Measurements from ENCODE around the gene MAD1L1. TPM values are rescaled to one million over a fixed set of nuclear protein-coding genes. Genes with fewer than 3 reads are reported as not detected.

The MAD1L1 gene
- total RNA-seq, 1 donor from 2014 or later: 54.0 TPM

- Mint-ChIP-seq H3K4me1 (no peaks in the 10 kb centered on the region), H3K36me3 (ENCODE audit: low read depth) (peaks cover 9% of the 10 kb centered on the region), H3K27me3 (no peaks in the 10 kb centered on the region), H3K4me3 (no peak overlapping the region), H3K27ac (no peak overlapping the region), H3K9me3 (no peaks in the 10 kb centered on the region)
- no peak for DNase-seq
- intact Hi-C loops (cut with micrococcal nuclease): no loop called here
Measured at GRCh38 chr7:2202361-2202761, 30.4 kb downstream of the MAD1L1 start.

GRCh38 chr7:2201686-2202360 is 30.9 kb downstream of the MAD1L1 start:
- Mint-ChIP-seq H3K27me3 (no peaks in the 10 kb centered on the region), H3K27ac (no peak overlapping the region), H3K9me3 (no peaks in the 10 kb centered on the region), H3K4me3 (no peak overlapping the region), H3K4me1 (no peaks in the 10 kb centered on the region), H3K36me3 (ENCODE audit: low read depth) (peaks cover 13% of the 10 kb centered on the region)
- DNase-seq: no peak
- intact Hi-C loops (cut with micrococcal nuclease): no loop called here

- Mint-ChIP-seq H3K9me3 (no peaks in the 10 kb centered on the region), H3K36me3 (ENCODE audit: low read depth) (peaks cover 18% of the 10 kb centered on the region), H3K27ac (no peak overlapping the region), H3K4me3 (no peak overlapping the region), H3K4me1 (no peaks in the 10 kb centered on the region), H3K27me3 (no peaks in the 10 kb centered on the region)
- no peak for DNase-seq
- intact Hi-C loops (cut with micrococcal nuclease): no loop called here
Measured at GRCh38 chr7:2201128-2201527, 31.6 kb downstream of the MAD1L1 start.

- Mint-ChIP-seq H3K27ac (no peak overlapping the region), H3K4me1 (no peaks in the 10 kb centered on the region), H3K9me3 (no peaks in the 10 kb centered on the region), H3K27me3 (no peaks in the 10 kb centered on the region), H3K4me3 (no peak overlapping the region), H3K36me3 (ENCODE audit: low read depth) (peaks cover 24% of the 10 kb centered on the region)
- intact Hi-C loops (cut with micrococcal nuclease): no loop called here
- DNase-seq: no peak
Measured at GRCh38 chr7:2200584-2200980, 32.2 kb downstream of the MAD1L1 start.

GRCh38 chr7:2199956-2200583 is 32.7 kb downstream of the MAD1L1 start:
- no peak overlapping the region for H3K4me3 Mint-ChIP-seq
- no peaks in the 10 kb centered on the region for H3K4me1 Mint-ChIP-seq
- no peak overlapping the region for H3K27ac Mint-ChIP-seq
- H3K27me3 Mint-ChIP-seq: no peaks in the 10 kb centered on the region
- intact Hi-C loops (cut with micrococcal nuclease): no loop called here
- no peak for DNase-seq
- peaks cover 29% of the 10 kb centered on the region for H3K36me3 Mint-ChIP-seq (ENCODE audit: low read depth)
- H3K9me3 Mint-ChIP-seq: no peaks in the 10 kb centered on the region

- no peak overlapping the region for H3K4me3 Mint-ChIP-seq
- no peak for DNase-seq
- no peaks in the 10 kb centered on the region for H3K27me3 Mint-ChIP-seq
- no peaks in the 10 kb centered on the region for H3K4me1 Mint-ChIP-seq
- H3K9me3 Mint-ChIP-seq: no peaks in the 10 kb centered on the region
- no peak overlapping the region for H3K27ac Mint-ChIP-seq
- H3K36me3 Mint-ChIP-seq (ENCODE audit: low read depth): peaks cover 30% of the 10 kb centered on the region
- intact Hi-C loops (cut with micrococcal nuclease): no loop called here
Measured at GRCh38 chr7:2199528-2199927, 33.2 kb downstream of the MAD1L1 start.

GRCh38 chr7:2198760-2199159 is 34.0 kb downstream of the MAD1L1 start:
- no peak for DNase-seq
- Mint-ChIP-seq H3K36me3 (ENCODE audit: low read depth) (peaks cover 34% of the 10 kb centered on the region), H3K4me1 (no peaks in the 10 kb centered on the region), H3K27ac (no peak overlapping the region), H3K27me3 (no peaks in the 10 kb centered on the region), H3K4me3 (no peak overlapping the region), H3K9me3 (no peaks in the 10 kb centered on the region)
- intact Hi-C loops (cut with micrococcal nuclease): no loop called here

- H3K27ac Mint-ChIP-seq: no peak overlapping the region
- H3K4me3 Mint-ChIP-seq: no peak overlapping the region
- peaks cover 36% of the 10 kb centered on the region for H3K36me3 Mint-ChIP-seq (ENCODE audit: low read depth)
- no peaks in the 10 kb centered on the region for H3K27me3 Mint-ChIP-seq
- DNase-seq: no peak
- H3K4me1 Mint-ChIP-seq: no peaks in the 10 kb centered on the region
- intact Hi-C loops (cut with micrococcal nuclease): no loop called here
- H3K9me3 Mint-ChIP-seq: no peaks in the 10 kb centered on the region
Measured at GRCh38 chr7:2198206-2198605, 34.5 kb downstream of the MAD1L1 start.

- Mint-ChIP-seq H3K4me3 (no peak overlapping the region), H3K9me3 (no peaks in the 10 kb centered on the region), H3K27ac (no peak overlapping the region), H3K36me3 (ENCODE audit: low read depth) (peaks cover 36% of the 10 kb centered on the region), H3K27me3 (no peaks in the 10 kb centered on the region), H3K4me1 (no peaks in the 10 kb centered on the region)
- no peak for DNase-seq
- intact Hi-C loops (cut with micrococcal nuclease): no loop called here
Measured at GRCh38 chr7:2197436-2198155, 35.1 kb downstream of the MAD1L1 start.

GRCh38 chr7:2196381-2197378 is 36.1 kb downstream of the MAD1L1 start:
- intact Hi-C loops (cut with micrococcal nuclease): no loop called here
- Mint-ChIP-seq H3K27ac (no peak overlapping the region), H3K9me3 (no peaks in the 10 kb centered on the region), H3K36me3 (ENCODE audit: low read depth) (peaks cover 39% of the 10 kb centered on the region), H3K4me3 (no peak overlapping the region), H3K27me3 (no peaks in the 10 kb centered on the region), H3K4me1 (no peaks in the 10 kb centered on the region)
- DNase-seq: no peak

GRCh38 chr7:2195400-2196246 is 37.1 kb downstream of the MAD1L1 start:
- Mint-ChIP-seq H3K9me3 (no peaks in the 10 kb centered on the region), H3K27ac (no peak overlapping the region), H3K27me3 (no peaks in the 10 kb centered on the region), H3K4me3 (no peak overlapping the region), H3K4me1 (no peaks in the 10 kb centered on the region), H3K36me3 (ENCODE audit: low read depth) (peaks cover 41% of the 10 kb centered on the region)
- DNase-seq: no peak
- intact Hi-C loops (cut with micrococcal nuclease): no loop called here

- no peak for DNase-seq
- no peaks in the 10 kb centered on the region for H3K9me3 Mint-ChIP-seq
- H3K27me3 Mint-ChIP-seq: no peaks in the 10 kb centered on the region
- no peak overlapping the region for H3K4me3 Mint-ChIP-seq
- no peak overlapping the region for H3K27ac Mint-ChIP-seq
- intact Hi-C loops (cut with micrococcal nuclease): no loop called here
- peaks cover 44% of the 10 kb centered on the region for H3K36me3 Mint-ChIP-seq (ENCODE audit: low read depth)
- no peaks in the 10 kb centered on the region for H3K4me1 Mint-ChIP-seq
Measured at GRCh38 chr7:2193575-2194305, 39.0 kb downstream of the MAD1L1 start.
